Brain microvascular endothelial cell (primary cell): Measurements from ENCODE around the gene PACSIN2.
A peak's percentile ranks its signal among the peaks of the same experiment; 100 is the strongest.

Source experiments
- DNase-seq: peaks from one replicate; pipeline ENCODE4 v3.0.0-alpha.2; 2020
- H3K27ac ChIP-seq: fragments of 250-450 bp; sonication (Bioruptor Pico); 2 replicates; pipeline ENCODE4 v1.5.1; 2020; ENCODE audit warnings: mild to moderate bottlenecking, moderate library complexity
- H3K27me3 ChIP-seq: fragments of 250-450 bp; sonication (Bioruptor Pico); replicated peaks from 2 replicates; pipeline ENCODE4 v1.5.1; 2020; ENCODE audit warnings: mild to moderate bottlenecking
- H3K36me3 ChIP-seq: fragments of 250-450 bp; sonication (Bioruptor Pico); replicated peaks from 2 replicates; pipeline ENCODE4 v1.5.1; 2020; ENCODE audit warnings: mild to moderate bottlenecking
- H3K4me3 ChIP-seq: 2 replicates; pipeline ENCODE4 v1.5.1; 2011; ENCODE audit warnings: low read depth, mild to moderate bottlenecking, control low read depth, low read length, moderate library complexity
- in situ Hi-C: cut with HindIII; loops from 2 replicates; pipeline ENCODE4 v1.10.0; 2017; ENCODE audit warnings: low sequenced_read_pairs, low pct_ligation_motif_present
- TF ChIP-seq, protein P1 (sequence below): IDR thresholded peaks from 2 replicates; pipeline ENCODE4 v1.5.1; 2011; ENCODE audit warnings: low read depth, mild to moderate bottlenecking, moderate library complexity, low read length, control low read depth, inconsistent platforms; ENCODE audit errors: missing control alignments

Gene PACSIN2

DNA sequence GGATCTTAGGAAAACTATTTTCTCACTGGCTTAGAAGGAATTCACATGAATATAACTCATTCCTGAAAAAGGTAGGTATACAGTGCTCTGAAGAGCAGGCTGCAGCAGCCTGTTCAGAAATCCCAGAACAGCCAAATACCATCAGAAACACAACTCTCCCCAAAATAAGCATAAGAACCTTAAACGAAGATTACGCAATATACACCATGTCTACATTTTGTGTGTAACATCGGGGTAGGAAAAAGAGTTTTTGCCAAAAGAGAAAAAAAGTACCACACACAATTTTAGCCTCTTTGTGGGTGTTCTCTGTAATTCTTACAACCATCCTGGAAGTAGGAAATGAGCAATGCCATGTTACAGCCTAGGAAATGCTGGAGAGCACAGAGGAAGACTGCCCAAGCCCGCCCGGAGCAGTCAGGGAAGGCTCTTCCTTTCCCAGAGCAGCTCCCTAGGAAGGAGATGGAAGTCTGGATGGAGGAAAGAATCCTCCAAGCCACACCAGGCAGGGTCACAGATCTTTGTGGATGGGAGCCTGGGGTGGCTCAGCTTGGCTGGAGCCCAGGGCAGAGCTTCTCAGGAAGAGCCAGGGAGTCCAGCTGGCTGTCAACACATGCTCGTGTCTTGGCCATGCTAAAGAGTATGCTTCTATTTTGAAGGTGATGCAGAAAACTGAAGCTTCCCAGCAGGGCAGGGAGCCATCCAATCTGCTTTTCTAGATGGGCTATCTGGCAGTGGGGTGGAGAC lies 108.2 kb downstream of the PACSIN2 start:
- in situ Hi-C loops = no loop called here
- DNase-seq = no peak
- H3K27me3 ChIP-seq = no peaks in the 10 kb centered on the region
- no peak overlapping the region for H3K27ac ChIP-seq
- no peak overlapping the region for H3K4me3 ChIP-seq
- peaks cover 5% of the 10 kb centered on the region for H3K36me3 ChIP-seq
- TF ChIP-seq, protein P1, sequence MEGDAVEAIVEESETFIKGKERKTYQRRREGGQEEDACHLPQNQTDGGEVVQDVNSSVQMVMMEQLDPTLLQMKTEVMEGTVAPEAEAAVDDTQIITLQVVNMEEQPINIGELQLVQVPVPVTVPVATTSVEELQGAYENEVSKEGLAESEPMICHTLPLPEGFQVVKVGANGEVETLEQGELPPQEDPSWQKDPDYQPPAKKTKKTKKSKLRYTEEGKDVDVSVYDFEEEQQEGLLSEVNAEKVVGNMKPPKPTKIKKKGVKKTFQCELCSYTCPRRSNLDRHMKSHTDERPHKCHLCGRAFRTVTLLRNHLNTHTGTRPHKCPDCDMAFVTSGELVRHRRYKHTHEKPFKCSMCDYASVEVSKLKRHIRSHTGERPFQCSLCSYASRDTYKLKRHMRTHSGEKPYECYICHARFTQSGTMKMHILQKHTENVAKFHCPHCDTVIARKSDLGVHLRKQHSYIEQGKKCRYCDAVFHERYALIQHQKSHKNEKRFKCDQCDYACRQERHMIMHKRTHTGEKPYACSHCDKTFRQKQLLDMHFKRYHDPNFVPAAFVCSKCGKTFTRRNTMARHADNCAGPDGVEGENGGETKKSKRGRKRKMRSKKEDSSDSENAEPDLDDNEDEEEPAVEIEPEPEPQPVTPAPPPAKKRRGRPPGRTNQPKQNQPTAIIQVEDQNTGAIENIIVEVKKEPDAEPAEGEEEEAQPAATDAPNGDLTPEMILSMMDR = no peak

- H3K27ac ChIP-seq = no peak overlapping the region
- no peak overlapping the region for H3K4me3 ChIP-seq
- no peak for DNase-seq
- in situ Hi-C loops = no loop called here
- no peaks in the 10 kb centered on the region for H3K27me3 ChIP-seq
- peaks cover 6% of the 10 kb centered on the region for H3K36me3 ChIP-seq
- TF ChIP-seq, protein P1 = no peak
Observed at GRCh38 chr22:42905702-42906183, 109.2 kb downstream of the PACSIN2 start.

DNA sequence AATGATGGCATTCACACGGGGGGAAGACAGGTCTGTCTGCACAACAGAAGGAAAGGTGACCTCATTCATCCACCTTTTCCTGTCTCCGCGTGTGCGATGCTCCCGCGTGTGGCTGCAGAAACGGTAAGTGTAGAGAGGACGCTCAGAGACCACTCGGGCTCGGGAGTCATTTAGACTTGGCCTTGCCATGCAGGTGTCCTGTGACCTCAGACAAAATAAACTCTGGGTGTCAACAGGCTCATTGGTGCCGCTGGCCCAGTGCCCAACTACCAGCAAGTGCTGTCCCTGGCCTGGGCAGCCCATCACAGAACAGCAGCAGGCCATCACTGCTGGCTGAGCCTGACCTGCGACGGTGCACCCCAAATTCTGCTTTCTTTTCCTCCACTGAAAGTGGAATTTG lies 109.7 kb downstream of the PACSIN2 start:
- no peaks in the 10 kb centered on the region for H3K27me3 ChIP-seq
- peaks cover 6% of the 10 kb centered on the region for H3K36me3 ChIP-seq
- no peak overlapping the region for H3K4me3 ChIP-seq
- TF ChIP-seq, protein P1 = no peak
- in situ Hi-C loops = no loop called here
- no peak for DNase-seq
- no peak overlapping the region for H3K27ac ChIP-seq

DNA sequence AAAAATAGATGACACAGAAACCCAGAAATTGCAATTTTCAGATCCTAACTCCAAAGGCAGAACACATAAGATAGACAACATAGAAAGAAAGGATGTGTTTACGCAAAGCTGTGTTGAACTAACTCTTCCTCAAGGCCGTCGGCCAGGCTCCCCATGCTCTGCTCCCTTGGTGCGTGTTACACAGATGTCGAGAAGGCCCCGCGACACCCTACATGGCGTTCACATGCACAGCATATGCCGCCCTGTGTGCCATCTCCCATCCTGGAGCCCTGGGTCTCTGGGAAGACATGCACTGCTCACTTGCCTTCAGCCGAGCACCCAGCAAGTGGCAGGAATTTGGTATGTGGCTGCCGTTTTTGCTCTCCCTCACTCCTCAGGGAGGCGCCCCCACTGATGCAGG lies 110.9 kb downstream of the PACSIN2 start:
- no peak overlapping the region for H3K4me3 ChIP-seq
- in situ Hi-C loops = no loop called here
- peaks cover 6% of the 10 kb centered on the region for H3K36me3 ChIP-seq
- no peak for DNase-seq
- H3K27ac ChIP-seq = no peak overlapping the region
- H3K27me3 ChIP-seq = no peaks in the 10 kb centered on the region
- TF ChIP-seq, protein P1 = no peak

DNA sequence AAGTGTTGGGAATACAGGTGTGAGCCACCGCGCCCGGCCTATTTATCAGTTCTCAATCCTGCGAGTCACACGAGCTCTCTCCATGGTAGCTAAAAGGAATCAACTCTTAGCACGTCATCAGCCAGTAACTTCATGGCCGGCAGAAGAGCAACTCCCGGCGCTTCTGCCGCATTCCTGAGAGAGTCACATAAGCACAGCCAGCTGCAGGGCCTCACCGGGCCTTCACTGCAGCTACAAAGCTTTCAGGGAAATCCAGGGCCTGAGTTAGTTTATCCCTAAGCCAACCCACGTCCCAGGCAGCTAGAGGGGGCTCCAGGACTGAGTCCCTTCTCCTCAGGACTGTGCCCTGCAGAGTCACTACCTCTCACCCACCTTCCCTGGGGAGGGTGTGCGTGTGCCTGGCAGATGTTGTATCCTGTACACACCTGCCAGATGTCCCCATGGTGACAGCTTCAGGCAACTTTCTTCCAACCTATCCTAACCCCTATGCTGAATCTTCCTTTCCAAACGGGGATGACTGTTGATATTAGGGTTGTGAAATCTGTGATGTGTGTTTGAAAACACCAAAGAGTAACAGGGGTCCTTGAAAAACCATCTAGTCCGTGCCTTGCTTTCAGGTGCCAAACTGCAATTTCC lies 112.0 kb downstream of the PACSIN2 start:
- H3K4me3 ChIP-seq = no peak overlapping the region
- in situ Hi-C loops = no loop called here
- H3K27ac ChIP-seq = no peak overlapping the region
- TF ChIP-seq, protein P1 = peak; percentile 13
- peaks cover 6% of the 10 kb centered on the region for H3K36me3 ChIP-seq
- no peaks in the 10 kb centered on the region for H3K27me3 ChIP-seq
- DNase-seq = no peak
